Measurements from ENCODE around the gene LZTS3. TPM values are rescaled to one million over a fixed set of nuclear protein-coding genes. Genes with fewer than 3 reads are reported as not detected.
"Not testable (repeated sequence)": the region's sequence is repeated elsewhere in the genome, so short reads cannot be mapped to it uniquely, and the experiment has no call there.

Gene LZTS3
- polyA plus RNA-seq, 3 donors from 2014 or later: not detected

DNA sequence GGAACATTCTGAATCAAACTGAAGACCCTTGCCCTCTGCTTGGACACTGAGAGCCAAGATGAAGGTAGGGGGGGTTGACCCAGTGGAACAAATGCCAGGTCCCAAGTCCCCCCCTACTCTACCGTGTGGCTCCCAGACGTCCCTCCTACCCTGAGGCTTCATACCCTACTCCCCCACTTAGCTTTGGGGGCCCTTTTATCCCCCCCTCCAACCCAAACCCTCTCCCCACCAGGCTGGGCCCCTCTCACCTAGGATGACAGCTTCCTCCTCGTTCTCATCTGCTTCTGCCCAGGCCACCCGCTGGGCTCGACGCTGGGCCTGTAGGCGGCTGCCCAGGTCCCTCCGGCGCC is 29.6 kb upstream of the LZTS3 start:
- Mint-ChIP-seq H3K36me3 (peaks cover 4 to 19% (median 9%) of the 10 kb centered on the region in 3 donors), H3K4me3 (peak overlapping the region; percentile 21 to 60 (median 44)), H3K27ac (peak overlapping the region in 3 of 6 donors; percentile 34 to 93 (median 91)), H3K27me3 (ENCODE audit: low read depth in 3 of 3) (peaks cover 5 to 6% (median 6%) of the 10 kb centered on the region in 3 donors), H3K4me1 (peaks cover 18 to 19% of the 10 kb centered on the region in 2 donors), H3K9me3 (no peaks in the 10 kb centered on the region)
- DNase-seq: no peak

DNA sequence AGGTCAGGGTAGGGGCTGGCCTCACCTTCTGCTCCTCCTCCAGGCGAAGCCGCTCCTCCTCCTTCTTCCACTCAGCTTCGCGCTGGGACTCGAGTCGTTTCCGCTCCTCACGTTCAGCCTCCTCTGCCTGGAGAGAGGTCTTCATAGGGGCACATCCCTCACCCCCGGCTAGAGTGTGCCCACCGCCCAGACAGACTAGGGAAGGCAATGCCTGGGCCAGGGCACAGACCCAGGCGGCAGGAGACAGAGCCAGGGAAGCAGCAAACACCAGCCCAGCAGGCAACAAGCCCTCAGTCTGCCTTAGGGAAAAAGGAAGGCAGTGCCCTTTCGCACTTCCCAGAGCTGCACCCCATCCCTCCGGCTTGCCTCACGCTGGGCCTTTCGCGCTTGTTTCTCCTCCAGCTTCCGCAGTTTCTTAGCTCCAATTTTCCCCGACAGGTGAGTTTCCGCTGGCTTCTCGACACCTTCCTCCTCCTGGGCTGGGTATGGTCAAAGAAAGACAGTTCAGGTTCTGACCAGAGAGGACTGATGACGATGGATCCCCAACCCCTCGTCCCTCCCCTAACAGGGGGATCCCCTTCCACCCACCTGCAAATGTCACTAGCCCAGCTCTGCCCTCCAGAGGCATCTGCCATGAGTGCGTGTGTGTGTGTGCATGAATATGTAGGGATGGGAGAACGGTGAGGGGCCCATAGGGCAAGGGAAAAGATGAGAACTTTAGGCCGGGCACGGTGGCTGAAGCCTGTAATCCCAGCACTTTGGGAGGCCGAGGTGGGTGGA is 26.8 kb upstream of the LZTS3 start:
- no peaks in the 10 kb centered on the region for H3K9me3 Mint-ChIP-seq
- H3K27ac Mint-ChIP-seq: peak overlapping the region in 3 of 6 donors; percentile 37 to 77 (median 51)
- H3K4me3 Mint-ChIP-seq: no peak overlapping the region
- peaks cover 19 to 20% of the 10 kb centered on the region in 2 donors for H3K4me1 Mint-ChIP-seq
- DNase-seq: no peak
- H3K36me3 Mint-ChIP-seq: peaks cover 4 to 32% (median 19%) of the 10 kb centered on the region in 3 donors
- H3K27me3 Mint-ChIP-seq (ENCODE audit: low read depth in 3 of 3): peaks cover 5 to 6% (median 6%) of the 10 kb centered on the region in 3 donors

DNA sequence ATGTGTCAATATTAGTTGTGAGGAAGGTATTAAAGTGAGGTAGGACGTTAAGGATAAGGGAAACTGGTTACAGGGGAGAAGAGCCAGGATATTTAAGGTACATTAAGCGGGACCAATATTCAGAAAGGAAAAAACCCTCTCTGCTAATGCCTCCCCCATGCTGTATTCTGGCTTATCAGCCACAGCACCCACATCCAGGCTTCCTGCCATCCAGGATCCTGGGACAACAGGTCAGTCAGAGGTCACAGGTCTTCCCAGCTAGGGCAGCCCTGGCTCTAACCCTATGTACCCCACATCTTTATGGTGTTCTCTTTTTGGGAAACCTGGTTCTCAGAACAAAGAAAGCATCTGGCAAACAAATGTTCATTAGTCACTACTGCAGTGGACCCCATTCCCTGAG is 25.9 kb upstream of the LZTS3 start:
- H3K27ac Mint-ChIP-seq: no peak overlapping the region

DNA sequence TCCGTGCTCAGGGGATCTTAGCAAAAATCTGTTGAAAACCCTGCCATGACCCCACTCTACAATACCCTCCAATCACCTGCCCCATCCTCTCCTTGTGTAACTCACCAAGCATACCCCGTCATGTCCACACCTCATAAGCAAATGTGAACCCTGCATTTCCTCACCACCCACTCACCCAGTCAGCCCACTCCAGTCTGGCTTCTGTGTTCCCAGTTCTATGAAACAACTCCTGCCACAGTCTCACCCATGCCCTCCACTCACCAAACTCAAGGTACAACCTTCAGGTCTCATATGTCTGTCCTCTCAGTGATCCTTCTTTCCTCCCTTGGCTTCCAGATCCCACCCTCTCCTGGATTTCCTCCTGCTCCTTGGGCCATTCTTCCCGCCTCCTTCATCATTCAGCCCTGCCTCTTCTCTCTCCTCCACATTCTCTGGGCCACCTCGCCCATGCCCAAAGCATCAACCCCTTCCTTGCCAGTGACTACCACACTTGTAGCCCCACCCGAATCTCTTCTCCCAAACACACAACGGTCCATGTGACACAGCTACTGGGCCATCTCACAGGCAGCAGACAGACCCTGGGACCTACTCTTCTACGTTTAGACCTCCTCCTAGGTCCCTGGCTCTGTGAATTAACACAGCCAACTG is 22.4 kb upstream of the LZTS3 start:
- H3K27me3 Mint-ChIP-seq (ENCODE audit: low read depth in 3 of 3): no peaks in the 10 kb centered on the region
- no peak for DNase-seq
- peaks cover 11 to 52% (median 38%) of the 10 kb centered on the region in 3 donors for H3K36me3 Mint-ChIP-seq
- H3K4me1 Mint-ChIP-seq: peaks cover 2 to 6% of the 10 kb centered on the region in 2 donors
- peak overlapping the region in 2 of 6 donors; percentile 30 to 40 for H3K27ac Mint-ChIP-seq
- H3K4me3 Mint-ChIP-seq: no peak overlapping the region
- no peaks in the 10 kb centered on the region for H3K9me3 Mint-ChIP-seq

More for the DNA sequence above, 25.9 kb upstream of the LZTS3 start:
- Mint-ChIP-seq H3K27me3 (ENCODE audit: low read depth in 3 of 3) (peaks cover under 1 to 2% (median 1%) of the 10 kb centered on the region in 3 donors), H3K4me3 (no peak overlapping the region), H3K9me3 (no peaks in the 10 kb centered on the region), H3K4me1 (peaks cover 13 to 17% of the 10 kb centered on the region in 2 donors), H3K36me3 (peaks cover 4 to 33% (median 19%) of the 10 kb centered on the region in 3 donors)
- DNase-seq: no peak

DNA sequence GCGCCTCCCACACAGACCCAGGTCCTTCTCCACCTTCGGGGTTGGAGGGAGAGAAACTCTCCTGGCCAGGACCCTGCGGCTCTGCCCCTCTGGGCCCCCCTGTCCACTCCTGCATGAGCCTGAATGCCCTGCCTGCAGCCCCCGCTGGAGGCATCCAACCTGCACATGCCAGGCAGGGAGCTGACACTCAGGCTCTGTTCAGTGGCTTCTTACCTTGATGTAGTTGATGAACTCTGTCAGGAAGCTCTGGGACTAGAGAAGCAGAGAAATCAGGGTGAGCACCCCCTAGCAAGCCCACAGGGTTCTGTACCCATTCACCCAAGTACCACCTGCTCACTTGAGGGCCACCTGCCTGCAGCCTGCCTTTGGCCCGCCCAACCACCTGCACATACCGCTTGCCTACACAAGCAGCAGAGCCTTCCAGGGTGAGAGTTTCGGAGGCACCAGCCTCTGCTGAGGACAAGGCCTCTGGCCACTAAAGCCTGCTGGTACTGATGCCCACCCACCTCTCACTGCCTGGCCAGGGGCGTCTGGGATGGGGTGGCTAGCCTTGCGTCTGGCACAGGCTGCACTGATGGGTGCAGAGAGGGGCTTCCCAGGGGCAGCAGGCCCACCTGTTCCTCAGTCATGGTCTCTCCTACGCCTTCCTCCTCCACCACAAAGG is 21.4 kb upstream of the LZTS3 start:
- Mint-ChIP-seq H3K27ac (no peak overlapping the region), H3K4me3 (no peak overlapping the region), H3K36me3 (peaks cover 8 to 52% (median 33%) of the 10 kb centered on the region in 3 donors), H3K9me3 (no peaks in the 10 kb centered on the region), H3K27me3 (ENCODE audit: low read depth in 3 of 3) (no peaks in the 10 kb centered on the region), H3K4me1 (peaks cover 2 to 6% of the 10 kb centered on the region in 2 donors)
- DNase-seq: no peak

DNA sequence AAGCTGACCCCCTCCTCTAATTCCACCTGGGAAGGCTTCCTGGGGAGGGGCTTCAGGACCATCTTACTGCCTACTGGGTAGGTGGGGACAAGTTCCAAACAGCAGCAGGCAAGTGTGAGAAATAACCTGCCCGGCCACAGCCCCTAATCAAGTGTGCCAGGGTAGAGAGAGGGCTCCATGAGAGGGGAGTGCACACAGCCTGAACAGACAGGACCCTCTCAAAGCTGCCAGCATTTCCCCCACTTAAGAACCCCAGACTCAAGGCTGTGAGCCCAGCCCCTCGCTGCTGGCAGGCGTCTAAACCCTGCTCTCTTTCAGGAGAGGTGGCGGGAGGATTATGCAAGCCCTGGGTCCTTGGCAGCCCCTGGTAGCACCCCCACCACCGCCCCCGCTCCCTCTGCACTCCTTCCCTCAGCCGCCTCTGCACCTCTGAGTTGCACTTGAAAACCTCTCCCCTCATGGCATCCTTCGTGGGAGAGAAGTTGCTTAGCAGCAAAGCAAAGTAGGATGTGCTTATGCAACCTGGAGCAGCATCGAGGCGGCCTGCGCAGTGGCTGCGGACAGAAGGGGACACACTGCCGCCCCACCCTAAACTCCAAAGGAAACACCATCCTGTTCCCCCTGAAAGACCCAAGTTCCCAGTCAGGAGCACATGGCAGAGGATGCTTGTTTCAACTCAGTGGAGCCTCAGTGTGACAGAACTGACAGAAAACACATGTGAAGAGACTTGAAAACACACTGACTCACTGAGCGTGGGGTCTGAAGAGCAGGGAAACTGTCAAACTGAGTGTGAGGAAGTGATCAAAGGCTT is 20.7 kb upstream of the LZTS3 start:
- no peak for DNase-seq
- Mint-ChIP-seq H3K27ac (no peak overlapping the region), H3K36me3 (peaks cover 8 to 45% (median 29%) of the 10 kb centered on the region in 3 donors), H3K27me3 (ENCODE audit: low read depth in 3 of 3) (no peaks in the 10 kb centered on the region), H3K4me3 (no peak overlapping the region), H3K4me1 (peaks cover 0 to 2% of the 10 kb centered on the region in 2 donors), H3K9me3 (no peaks in the 10 kb centered on the region)

DNA sequence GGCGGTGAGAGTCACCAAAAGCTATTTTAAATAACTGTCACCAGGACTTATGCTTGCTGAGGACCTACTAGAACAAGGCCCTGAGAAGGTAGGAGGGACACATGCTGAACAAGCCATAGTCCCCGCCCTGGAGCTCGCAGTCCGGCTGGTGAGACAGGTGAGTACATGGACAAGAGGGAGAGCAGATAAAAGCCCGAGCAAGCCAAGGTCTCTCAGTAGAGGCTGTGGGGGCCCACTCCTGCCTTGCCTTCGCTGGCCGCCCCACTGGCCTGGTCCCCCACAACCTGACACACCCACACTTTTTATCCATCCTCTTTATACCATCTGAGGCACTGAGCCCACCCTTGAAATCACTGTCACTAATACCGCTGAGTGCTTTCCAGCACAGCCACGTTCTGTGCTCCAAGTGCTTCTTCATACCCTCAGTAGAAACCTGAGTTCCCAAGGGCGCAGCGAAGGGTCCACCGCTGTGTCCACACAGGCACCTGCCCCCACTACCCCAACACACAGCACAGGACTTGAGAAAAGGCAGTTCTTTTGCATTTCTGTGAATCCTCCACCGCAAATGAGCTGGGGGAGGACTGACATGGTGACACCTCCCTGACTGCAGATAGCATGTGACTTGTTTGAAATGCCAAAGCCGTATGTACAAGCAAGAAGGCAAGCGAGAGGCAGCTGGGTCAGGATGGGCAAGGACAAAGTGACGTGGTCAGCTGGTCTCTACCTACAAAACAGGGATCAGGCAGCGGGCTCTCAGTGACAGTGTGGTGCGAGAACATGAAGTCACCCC is 19.1 kb upstream of the LZTS3 start:
- Mint-ChIP-seq H3K27me3 (ENCODE audit: low read depth in 3 of 3) (no peaks in the 10 kb centered on the region), H3K4me1 (peaks cover 0 to 2% of the 10 kb centered on the region in 2 donors), H3K9me3 (no peaks in the 10 kb centered on the region), H3K27ac (peak overlapping the region in 1 of 6 donors; percentile 11), H3K4me3 (no peak overlapping the region), H3K36me3 (peaks cover 8 to 39% (median 29%) of the 10 kb centered on the region in 3 donors)
- no peak for DNase-seq

DNA sequence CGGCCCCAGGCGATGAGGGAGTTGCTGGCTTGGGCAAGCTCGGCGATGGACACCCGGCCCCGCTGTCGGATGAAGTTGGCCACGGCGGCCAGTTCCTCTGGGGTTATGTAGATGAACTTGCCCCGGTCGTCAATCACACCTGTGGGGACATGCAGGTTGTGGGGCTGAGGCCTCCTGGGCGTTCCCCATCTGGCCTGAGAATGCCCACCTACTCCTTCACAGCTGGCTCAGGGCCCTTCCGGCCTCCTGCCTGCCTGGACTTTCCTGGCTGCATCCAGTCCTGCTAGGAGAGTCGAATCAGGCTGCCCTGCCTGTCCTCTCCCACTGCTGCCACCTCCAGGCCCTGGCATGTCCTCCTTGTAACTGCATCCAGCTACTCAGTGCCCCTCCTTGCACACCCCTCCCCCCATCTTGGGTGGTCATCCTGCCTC is 17.3 kb upstream of the LZTS3 start:
- Mint-ChIP-seq H3K27me3 (ENCODE audit: low read depth in 3 of 3) (no peaks in the 10 kb centered on the region), H3K9me3 (no peaks in the 10 kb centered on the region), H3K4me3 (no peak overlapping the region), H3K36me3 (peaks cover 8 to 32% (median 24%) of the 10 kb centered on the region in 3 donors), H3K4me1 (peaks cover 0 to 2% of the 10 kb centered on the region in 2 donors), H3K27ac (peak overlapping the region in 1 of 6 donors; percentile 64)
- no peak for DNase-seq

DNA sequence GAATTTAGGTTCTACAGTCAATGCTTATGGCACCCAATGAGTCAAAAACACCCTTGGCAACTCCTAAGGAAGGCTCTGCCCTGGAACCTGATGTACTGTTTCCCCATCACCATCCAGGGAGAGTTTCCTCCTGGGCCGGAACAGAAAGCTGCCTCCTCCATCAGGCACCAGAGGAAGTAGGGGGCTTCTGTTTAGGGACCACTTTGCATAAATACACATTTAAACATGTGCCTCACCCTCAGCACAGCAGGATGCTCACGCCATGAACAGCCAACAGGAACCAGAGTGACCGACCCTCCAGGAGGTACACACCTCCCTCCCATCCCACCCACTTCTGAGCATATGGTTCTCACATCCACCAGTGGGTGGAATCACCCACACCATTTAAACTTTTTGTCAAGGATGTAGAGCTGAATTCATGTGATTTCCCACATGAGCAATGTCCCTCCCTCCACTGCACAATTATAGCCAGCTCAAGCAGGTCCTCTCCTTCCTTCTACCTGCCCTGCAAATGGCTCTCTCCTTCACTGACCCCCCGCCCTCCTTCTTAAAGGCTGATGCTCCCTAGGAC is 16.3 kb upstream of the LZTS3 start:
- H3K27ac Mint-ChIP-seq: peak overlapping the region in 4 of 6 donors; percentile 25 to 62 (median 30)

DNA sequence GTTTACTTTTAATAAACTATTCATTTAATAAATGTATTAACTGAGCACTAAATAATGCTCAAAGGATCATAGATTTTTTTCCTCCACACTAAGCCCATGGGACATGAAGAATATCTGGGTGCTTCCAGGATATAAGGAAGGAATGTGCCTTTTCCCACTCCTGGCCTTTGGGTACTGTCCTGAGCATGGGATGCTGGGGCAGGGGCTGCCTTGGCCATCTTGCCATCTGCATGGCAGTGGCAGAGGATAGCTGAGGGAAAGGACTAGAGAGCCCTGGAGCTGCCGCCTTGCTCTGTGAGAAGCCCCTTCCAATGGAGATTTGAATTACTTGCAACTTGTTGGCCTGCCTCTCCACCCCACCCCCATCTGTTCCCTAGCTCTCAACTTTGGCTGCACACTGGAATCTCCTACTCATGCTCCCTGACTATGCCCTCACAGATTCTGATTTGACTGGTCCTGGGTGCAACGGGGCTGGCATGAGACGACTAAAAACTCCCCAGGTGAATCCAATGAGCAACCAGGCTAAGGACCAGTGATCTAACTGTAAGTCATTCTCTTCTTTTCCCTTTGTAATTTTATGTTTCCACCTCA is 15.6 kb upstream of the LZTS3 start:
- Mint-ChIP-seq H3K27me3 (ENCODE audit: low read depth in 3 of 3) (no peaks in the 10 kb centered on the region), H3K4me1 (no peaks in the 10 kb centered on the region), H3K9me3 (no peaks in the 10 kb centered on the region), H3K27ac (peak overlapping the region in 2 of 6 donors; percentile 34 to 62), H3K36me3 (peaks cover 8 to 25% (median 19%) of the 10 kb centered on the region in 3 donors), H3K4me3 (no peak overlapping the region)
- DNase-seq: no peak

More for the DNA sequence above, 16.3 kb upstream of the LZTS3 start:
- Mint-ChIP-seq H3K4me1 (no peaks in the 10 kb centered on the region), H3K4me3 (no peak overlapping the region), H3K9me3 (no peaks in the 10 kb centered on the region), H3K36me3 (peaks cover 8 to 25% (median 19%) of the 10 kb centered on the region in 3 donors), H3K27me3 (ENCODE audit: low read depth in 3 of 3) (no peaks in the 10 kb centered on the region)
- DNase-seq: no peak

DNA sequence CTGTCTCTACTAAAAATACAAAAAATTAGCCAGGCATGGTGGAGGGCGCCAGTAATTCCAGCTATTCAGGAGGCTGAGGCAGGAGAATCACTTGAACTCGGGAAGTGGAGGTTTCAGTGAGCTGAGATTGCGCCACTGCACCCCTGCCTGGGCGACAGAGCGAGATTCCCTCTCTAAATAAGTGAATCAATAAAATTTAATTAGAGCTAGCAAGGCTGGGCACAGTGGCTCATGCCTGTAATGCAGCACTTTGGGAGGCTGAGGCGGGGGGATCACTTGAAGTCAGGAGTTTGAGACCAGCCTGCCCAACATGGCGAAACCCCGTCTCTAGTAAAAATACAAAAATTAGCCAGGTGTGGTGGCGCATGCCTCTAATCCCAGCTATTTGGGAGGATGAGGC is 14.5 kb upstream of the LZTS3 start:
- peak overlapping the region in 1 of 6 donors; percentile 11 for H3K27ac Mint-ChIP-seq

More for the DNA sequence above, 14.5 kb upstream of the LZTS3 start:
- not testable (repeated sequence) for H3K9me3 Mint-ChIP-seq; H3K4me3 Mint-ChIP-seq; H3K4me1 Mint-ChIP-seq; DNase-seq; H3K27me3 Mint-ChIP-seq (ENCODE audit: low read depth in 3 of 3)
- peaks cover 7 to 24% (median 19%) of the 10 kb centered on the region in 3 donors for H3K36me3 Mint-ChIP-seq
